ENCODE measurements around the gene PLEKHG4B.

Gene PLEKHG4B

GRCh38 chr5:173392-174290 lies 81.7 kb downstream of the PLEKHG4B start:
- no peak for DNase-seq

- no peak for DNase-seq
These were observed 82.3 kb downstream of the PLEKHG4B start for GRCh38 chr5:174291-174600.

- DNase-seq, result no peak
These were observed 83.0 kb downstream of the PLEKHG4B start for GRCh38 chr5:174876-175465.

GRCh38 chr5:176296-176823 lies 84.4 kb downstream of the PLEKHG4B start:
- no peak for DNase-seq

GRCh38 chr5:178110-178509 lies 86.1 kb downstream of the PLEKHG4B start:
- DNase-seq, result no peak

GRCh38 chr5:179401-179800 lies 87.4 kb downstream of the PLEKHG4B start:
- no peak for DNase-seq

GRCh38 chr5:180286-180918 lies 88.4 kb downstream of the PLEKHG4B start:
- DNase-seq, result no peak

GRCh38 chr5:181160-181559 lies 89.2 kb downstream of the PLEKHG4B start:
- DNase-seq, result no peak

- no peak for DNase-seq
These were observed 89.6 kb downstream of the PLEKHG4B start for GRCh38 chr5:181566-181965.

- DNase-seq, result no peak
These were observed 90.2 kb downstream of the PLEKHG4B start for GRCh38 chr5:182126-182525.

- DNase-seq, result no peak
These were observed 92.5 kb downstream of the PLEKHG4B start for GRCh38 chr5:184471-184870.

- DNase-seq, result no peak
These were observed 93.4 kb downstream of the PLEKHG4B start for GRCh38 chr5:185095-186070.

GRCh38 chr5:186091-187041 lies 94.4 kb downstream of the PLEKHG4B start:
- DNase-seq, result no peak

- no peak for DNase-seq
These were observed 95.1 kb downstream of the PLEKHG4B start for GRCh38 chr5:187042-187431.

- DNase-seq, result no peak
These were observed 95.9 kb downstream of the PLEKHG4B start for GRCh38 chr5:187617-188451.

GRCh38 chr5:188488-189481 lies 96.8 kb downstream of the PLEKHG4B start:
- peak; percentile 88 for DNase-seq

GRCh38 chr5:189486-189885 lies 97.5 kb downstream of the PLEKHG4B start:
- no peak for DNase-seq

- DNase-seq, result no peak
These were observed 98.0 kb downstream of the PLEKHG4B start for GRCh38 chr5:189976-190365.

GRCh38 chr5:190366-191035 lies 98.5 kb downstream of the PLEKHG4B start:
- no peak for DNase-seq

All from OCI-M1 (cell line).